A549 (cell line): Measurements from ENCODE around the gene TBC1D23.

Experiments used
- EHMT2 ChIP-seq: fragments of 200-600 bp; sonication (generic); IDR thresholded peaks from 2 replicates; pipeline ENCODE4 v1.6.1; 2016; ENCODE audit warnings: antibody characterized with exemption, low read depth, mild to moderate bottlenecking, moderate library complexity
- HDAC2 ChIP-seq: fragments of 200-600 bp; sonication (generic); IDR thresholded peaks from 2 replicates; pipeline ENCODE4 v1.6.1; 2016
- MYC ChIP-seq: IDR thresholded peaks from 2 replicates; pipeline ENCODE4 v1.6.1; 2012; ENCODE audit warnings: mild to moderate bottlenecking, inconsistent platforms, low read length, improper control_type of control experiment, borderline replicate concordance
- POLR2A ChIP-seq: IDR thresholded peaks from 2 replicates; pipeline ENCODE4 v1.6.1; 2012; ENCODE audit warnings: mild to moderate bottlenecking, low read length
- POLR2AphosphoS2 ChIP-seq: conservative IDR thresholded peaks from 2 replicates; pipeline ENCODE4 v1.6.1; 2012; ENCODE audit warnings: low read length, improper control_type of control experiment, inconsistent platforms
- RAD21 ChIP-seq, 2 experiments: fragments of >200 bp in 1 of 2; sonication (Bioruptor Twin) in 1 of 2; formaldehyde crosslinking in 1 of 2; IDR thresholded peaks in 1 of 2; conservative IDR thresholded peaks in 1 of 2; 2 replicates in 1 of 2; 3 replicates in 1 of 2; pipeline ENCODE4 v1.6.1; 2012 to 2018; ENCODE audit warnings: inconsistent platforms in 1 of 2
- RCOR1 ChIP-seq: fragments of 150-350 bp; IDR thresholded peaks from 2 replicates; pipeline ENCODE4 v1.6.1; 2014; ENCODE audit warnings: antibody characterized with exemption, low read length, low read depth
- SMC3 ChIP-seq: fragments of >200 bp; sonication (Bioruptor Twin); formaldehyde crosslinking; IDR thresholded peaks from 3 replicates; pipeline ENCODE4 v1.6.1; 2018; ENCODE audit warnings: inconsistent platforms
- USF2 ChIP-seq: fragments of 450-650 bp; IDR thresholded peaks from 2 replicates; pipeline ENCODE4 v1.6.1; 2014; ENCODE audit warnings: antibody characterized with exemption
- TF ChIP-seq, protein P1 (sequence below): fragments of >200 bp; sonication (Bioruptor Twin); formaldehyde crosslinking; IDR thresholded peaks from 3 replicates; pipeline ENCODE4 v1.5.1; 2016

GRCh38 chr3:100230710-100231109 lies 30.1 kb upstream of the TBC1D23 start:
- TF ChIP-seq, protein P1, sequence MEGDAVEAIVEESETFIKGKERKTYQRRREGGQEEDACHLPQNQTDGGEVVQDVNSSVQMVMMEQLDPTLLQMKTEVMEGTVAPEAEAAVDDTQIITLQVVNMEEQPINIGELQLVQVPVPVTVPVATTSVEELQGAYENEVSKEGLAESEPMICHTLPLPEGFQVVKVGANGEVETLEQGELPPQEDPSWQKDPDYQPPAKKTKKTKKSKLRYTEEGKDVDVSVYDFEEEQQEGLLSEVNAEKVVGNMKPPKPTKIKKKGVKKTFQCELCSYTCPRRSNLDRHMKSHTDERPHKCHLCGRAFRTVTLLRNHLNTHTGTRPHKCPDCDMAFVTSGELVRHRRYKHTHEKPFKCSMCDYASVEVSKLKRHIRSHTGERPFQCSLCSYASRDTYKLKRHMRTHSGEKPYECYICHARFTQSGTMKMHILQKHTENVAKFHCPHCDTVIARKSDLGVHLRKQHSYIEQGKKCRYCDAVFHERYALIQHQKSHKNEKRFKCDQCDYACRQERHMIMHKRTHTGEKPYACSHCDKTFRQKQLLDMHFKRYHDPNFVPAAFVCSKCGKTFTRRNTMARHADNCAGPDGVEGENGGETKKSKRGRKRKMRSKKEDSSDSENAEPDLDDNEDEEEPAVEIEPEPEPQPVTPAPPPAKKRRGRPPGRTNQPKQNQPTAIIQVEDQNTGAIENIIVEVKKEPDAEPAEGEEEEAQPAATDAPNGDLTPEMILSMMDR = no peak
- TF ChIP-seq EHMT2 = no peak
- no peak for TF ChIP-seq POLR2A
- no peak for TF ChIP-seq HDAC2
- no peak for TF ChIP-seq RCOR1
- no peak for TF ChIP-seq RAD21 (conservative IDR thresholded peaks at IDR 0.05 in 1 of 2, IDR thresholded peaks at IDR 0.05 in 1 of 2)
- TF ChIP-seq MYC = no peak
- no peak for TF ChIP-seq POLR2AphosphoS2
- no peak for TF ChIP-seq SMC3
- TF ChIP-seq USF2 = no peak
